H9 (cell line): ENCODE measurements around the gene QSER1. TPM values are rescaled to one million over a fixed set of nuclear protein-coding genes. Genes with fewer than 3 reads are reported as not detected.

Experiments used
- DNase-seq: peaks from one replicate; pipeline ENCODE4 v3.0.0-alpha.2; 2017
- H2AFZ ChIP-seq: one replicate; pipeline ENCODE4 v1.6.1; 2013; ENCODE audit warnings: mild to moderate bottlenecking, low read length, control low read depth, moderate library complexity
- H2AK5ac ChIP-seq: 2 replicates; pipeline ENCODE4 v1.6.1; 2013; ENCODE audit warnings: low read length, control low read depth, mixed read lengths; ENCODE audit not compliant: insufficient read length
- H2BK120ac ChIP-seq: one replicate; pipeline ENCODE4 v1.6.1; 2013; ENCODE audit warnings: low read depth, mild to moderate bottlenecking, low read length, control low read depth, inconsistent platforms; ENCODE audit not compliant: poor library complexity, severe bottlenecking
- H2BK12ac ChIP-seq: 2 replicates; pipeline ENCODE4 v1.6.1; 2013; ENCODE audit warnings: low read length, control low read depth, mixed read lengths, low read depth; ENCODE audit not compliant: insufficient read length
- H2BK15ac ChIP-seq: 2 replicates; pipeline ENCODE4 v1.6.1; 2013; ENCODE audit warnings: low read depth, low read length, control low read depth
- H2BK20ac ChIP-seq: one replicate; pipeline ENCODE4 v1.6.1; 2013; ENCODE audit warnings: low read depth, mild to moderate bottlenecking, low read length, control low read depth, inconsistent platforms; ENCODE audit not compliant: poor library complexity, severe bottlenecking
- H2BK5ac ChIP-seq: 2 replicates; pipeline ENCODE4 v1.6.1; 2013; ENCODE audit warnings: low read length, control low read depth, mixed read lengths; ENCODE audit not compliant: insufficient read length
- H3K14ac ChIP-seq: 2 replicates; pipeline ENCODE4 v1.6.1; 2013; ENCODE audit warnings: low read length, control low read depth; ENCODE audit not compliant: insufficient read depth
- H3K18ac ChIP-seq: 2 replicates; pipeline ENCODE4 v1.6.1; 2013; ENCODE audit warnings: low read depth, mild to moderate bottlenecking, mixed read lengths, low read length, control low read depth; ENCODE audit not compliant: insufficient read length
- H3K23ac ChIP-seq: 2 replicates; pipeline ENCODE4 v1.6.1; 2013; ENCODE audit warnings: low read length, control low read depth, mixed read lengths, low read depth; ENCODE audit not compliant: insufficient read length
- H3K23me2 ChIP-seq: 2 replicates; pipeline ENCODE4 v1.6.1; 2013; ENCODE audit warnings: low read depth, mild to moderate bottlenecking, mixed read lengths, low read length, control low read depth; ENCODE audit not compliant: insufficient read length, poor library complexity, severe bottlenecking
- H3K27ac ChIP-seq: 2 replicates; pipeline ENCODE4 v1.5.1; 2013; ENCODE audit warnings: low read length, control low read depth, mixed read lengths, low read depth; ENCODE audit not compliant: insufficient read length
- H3K27me3 ChIP-seq: 2 replicates; pipeline ENCODE4 v1.6.1; 2013; ENCODE audit warnings: low read length, control low read depth, inconsistent platforms; ENCODE audit not compliant: insufficient read depth
- H3K4ac ChIP-seq: 2 replicates; pipeline ENCODE4 v1.6.1; 2013; ENCODE audit warnings: low read depth, mild to moderate bottlenecking, control low read depth, inconsistent platforms, low read length, moderate library complexity
- H3K4me1 ChIP-seq: 2 replicates; pipeline ENCODE4 v1.6.1; 2013; ENCODE audit warnings: low read length, control low read depth, inconsistent platforms; ENCODE audit not compliant: insufficient read depth
- H3K4me2 ChIP-seq: 2 replicates; pipeline ENCODE4 v1.6.1; 2013; ENCODE audit warnings: low read length, control low read depth, mixed read lengths; ENCODE audit not compliant: insufficient read length, insufficient read depth
- H3K56ac ChIP-seq: 2 replicates; pipeline ENCODE4 v1.6.1; 2013; ENCODE audit warnings: low read depth, mild to moderate bottlenecking, mixed read lengths, low read length, control low read depth; ENCODE audit not compliant: insufficient read length
- H3K79me1 ChIP-seq: 2 replicates; pipeline ENCODE4 v1.6.1; 2013; ENCODE audit warnings: low read depth, mild to moderate bottlenecking, moderate library complexity, low read length, control low read depth, inconsistent platforms; ENCODE audit not compliant: insufficient read depth, poor library complexity, severe bottlenecking
- H3K79me2 ChIP-seq: 2 replicates; pipeline ENCODE4 v1.6.1; 2013; ENCODE audit warnings: low read length, control low read depth, inconsistent platforms; ENCODE audit not compliant: insufficient read depth
- H3K9ac ChIP-seq: 2 replicates; pipeline ENCODE4 v1.6.1; 2013; ENCODE audit warnings: low read length, control low read depth, mixed read lengths; ENCODE audit not compliant: insufficient read length; ENCODE audit errors: extremely low read depth
- H3K9me3 ChIP-seq: one replicate; pipeline ENCODE4 v1.6.1; 2013; ENCODE audit warnings: low read depth, low read length, inconsistent platforms; ENCODE audit not compliant: control insufficient read depth
- H3T11ph ChIP-seq: one replicate; pipeline ENCODE4 v1.6.1; 2013; ENCODE audit warnings: mild to moderate bottlenecking, low read length, control low read depth, inconsistent platforms
- H4K20me1 ChIP-seq: one replicate; pipeline ENCODE4 v1.6.1; 2013; ENCODE audit not compliant: control insufficient read depth, insufficient read length, insufficient read depth
- H4K5ac ChIP-seq: 2 replicates; pipeline ENCODE4 v1.6.1; 2013; ENCODE audit warnings: low read depth, mild to moderate bottlenecking, mixed read lengths, low read length, control low read depth; ENCODE audit not compliant: insufficient read length
- H4K8ac ChIP-seq: replicated peaks from 2 replicates; pipeline ENCODE4 v1.6.1; 2013; ENCODE audit warnings: low read length, control low read depth, mixed read lengths, low read depth; ENCODE audit not compliant: insufficient read length
- H4K91ac ChIP-seq: 2 replicates; pipeline ENCODE4 v1.6.1; 2013; ENCODE audit warnings: low read depth, mild to moderate bottlenecking, moderate library complexity, mixed read lengths, low read length, control low read depth; ENCODE audit not compliant: insufficient read length
- H3K27ac Mint-ChIP-seq, 3 experiments: 2 replicates in 2 of 3; 3 replicates in 1 of 3; pipeline ENCODE4 v1.8.0; 2020 to 2021; ENCODE audit warnings: mixed read lengths in 3 of 3, mild to moderate bottlenecking in 1 of 3, moderate library complexity in 1 of 3
- H3K27me3 Mint-ChIP-seq: 2 replicates; pipeline ENCODE4 v1.8.0; 2021; ENCODE audit warnings: low read depth, mild to moderate bottlenecking, moderate library complexity, mixed read lengths
- H3K36me3 Mint-ChIP-seq, 3 experiments: 2 replicates in 2 of 3; 3 replicates in 1 of 3; pipeline ENCODE4 v1.8.0; 2020 to 2021; ENCODE audit warnings: low read depth in 3 of 3, mixed read lengths in 3 of 3; ENCODE audit not compliant: insufficient read depth in 1 of 3
- H3K4me1 Mint-ChIP-seq, 2 experiments: 2 replicates each; pipeline ENCODE4 v1.8.0; 2020; ENCODE audit warnings: mixed read lengths in 2 of 2
- H3K4me3 Mint-ChIP-seq, 2 experiments: 2 replicates in 1 of 2; 3 replicates in 1 of 2; pipeline ENCODE4 v1.8.0; 2020 to 2021; ENCODE audit warnings: mild to moderate bottlenecking in 2 of 2, mixed read lengths in 2 of 2, moderate library complexity in 1 of 2
- H3K9me3 Mint-ChIP-seq, 2 experiments: 2 replicates in 1 of 2; 3 replicates in 1 of 2; pipeline ENCODE4 v1.8.0; 2020; ENCODE audit warnings: mild to moderate bottlenecking in 2 of 2, mixed read lengths in 2 of 2, moderate library complexity in 1 of 2
- CTCF ChIP-seq: fragments of 200-600 bp; sonication (generic); conservative IDR thresholded peaks from 3 replicates; pipeline ENCODE4 v1.8.0; 2021; ENCODE audit warnings: antibody characterized with exemption, mild to moderate bottlenecking
- total RNA-seq: library from RNA; stranded (reverse); gene quantifications from 2 replicates; pipeline ENCODE4 v1.2.1, GENCODE V29; 2021

Gene QSER1
- total RNA-seq, 1 experiment from 2014 or later = 139 TPM

- Histone ChIP-seq H3K9ac (no peak overlapping the region), H2BK5ac (no peak overlapping the region), H4K8ac (no peak overlapping the region), H4K91ac (no peak overlapping the region), H3K79me1 (no peaks in the 10 kb centered on the region), H3K18ac (no peak overlapping the region), H3K4ac (no peak overlapping the region), H3K27me3 (no peaks in the 10 kb centered on the region), H3K27ac (no peak overlapping the region), H2AFZ (no peak overlapping the region), H3K23me2 (no peaks in the 10 kb centered on the region), H3K4me2 (no peak overlapping the region), H3K56ac (no peak overlapping the region), H2AK5ac (no peak overlapping the region), H3K14ac (no peak overlapping the region), H3K9me3 (no peaks in the 10 kb centered on the region), H2BK12ac (no peak overlapping the region), H3K4me1 (no peaks in the 10 kb centered on the region), H2BK20ac (no peak overlapping the region), H4K20me1 (no peaks in the 10 kb centered on the region), H4K5ac (no peak overlapping the region), H2BK15ac (no peak overlapping the region), H3K79me2 (no peaks in the 10 kb centered on the region), H3T11ph (no peak overlapping the region), H2BK120ac (no peak overlapping the region), H3K23ac (no peak overlapping the region)
- no peak for TF ChIP-seq CTCF
- H3K27me3 Mint-ChIP-seq = peaks cover 3% of the 10 kb centered on the region; the same call in 1 of the 2 replicates
- no peak overlapping the region for H3K27ac Mint-ChIP-seq
- H3K9me3 Mint-ChIP-seq = no peaks in the 10 kb centered on the region
- DNase-seq = no peak
- H3K4me3 Mint-ChIP-seq = no peak overlapping the region
- H3K36me3 Mint-ChIP-seq = no peaks in the 10 kb centered on the region
- peaks cover 0 to 9% of the 10 kb centered on the region in 2 experiments; a peak in 2 of 4 replicates for H3K4me1 Mint-ChIP-seq
These were observed 113.4 kb downstream of the QSER1 start for GRCh38 chr11:33006010-33006409.
